ENCODE measurements around the gene CST9L. TPM values are rescaled to one million over a fixed set of nuclear protein-coding genes. Genes with fewer than 3 reads are reported as not detected.

The CST9L gene
- total and polyA plus RNA-seq, 4 donors: not detected

- TF ChIP-seq CTCF (IDR thresholded peaks at IDR 0.05; ENCODE audit: low read depth, low read length, missing input control): no peak
- no peak for TF ChIP-seq RXRA (IDR thresholded peaks at IDR 0.05)
- TF ChIP-seq YY1 (IDR thresholded peaks at IDR 0.05): no peak
- no peak for TF ChIP-seq GABPA (IDR thresholded peaks at IDR 0.05 in 1 of 2, conservative IDR thresholded peaks at IDR 0.05 in 1 of 2)
- no peak for TF ChIP-seq TAF1 (conservative IDR thresholded peaks at IDR 0.05)
- no peak for TF ChIP-seq HNF4G (IDR thresholded peaks at IDR 0.05)
Observed at GRCh38 chr20:23602699-23603098, 34.4 kb upstream of the CST9L start (continued).

GRCh38 chr20:23602241-23602640, 34.0 kb upstream of the CST9L start:
- H3K9ac ChIP-seq (ENCODE audit: low read depth in 1 of 2, low read length in 2 of 2): no peak overlapping the region
- 61% methylated on average over 2 of the region's 2 CpGs for WGBS
- H3K4me3 ChIP-seq (ENCODE audit: low read depth in 1 of 3, low read length in 3 of 3): no peak overlapping the region
- no peak overlapping the region for H3K27ac ChIP-seq (ENCODE audit: low read depth in 1 of 2, low read length in 2 of 2)
- DNase-seq (ENCODE audit: low spot score): no peak
- H3K9me3 ChIP-seq (ENCODE audit: control insufficient read depth in 4 of 4, low read length in 3 of 4): no peaks in the 10 kb centered on the region
- no peaks in the 10 kb centered on the region for H3K4me1 ChIP-seq (ENCODE audit: control insufficient read depth in 4 of 4, insufficient read depth in 4 of 4, low read length in 3 of 4)
- no peak for TF ChIP-seq FOXA1 (IDR thresholded peaks at IDR 0.05)
- no peak for TF ChIP-seq JUND (IDR thresholded peaks at IDR 0.05)
- no peak for TF ChIP-seq NR2F2 (IDR thresholded peaks at IDR 0.05)
- TF ChIP-seq SP1 (IDR thresholded peaks at IDR 0.05): no peak
- TF ChIP-seq RXRA (IDR thresholded peaks at IDR 0.05): no peak
- no peak for TF ChIP-seq YY1 (IDR thresholded peaks at IDR 0.05)
- no peak for TF ChIP-seq TAF1 (conservative IDR thresholded peaks at IDR 0.05)
- no peak for TF ChIP-seq MAX (IDR thresholded peaks at IDR 0.05)
- TF ChIP-seq CTCF (IDR thresholded peaks at IDR 0.05; ENCODE audit: low read depth, low read length, missing input control): no peak
- H3K27me3 ChIP-seq (ENCODE audit: control insufficient read depth in 4 of 4, insufficient read depth in 4 of 4, low read length in 3 of 4): peaks cover 0 to 3% (median 0%) of the 10 kb centered on the region in 4 donors
- H3K36me3 ChIP-seq (ENCODE audit: control insufficient read depth in 4 of 4, insufficient read depth in 3 of 4, low read depth in 1 of 4, low read length in 3 of 4): no peaks in the 10 kb centered on the region

GRCh38 chr20:23601715-23602114, 33.4 kb upstream of the CST9L start:
- Histone ChIP-seq H3K36me3 (ENCODE audit: control insufficient read depth in 4 of 4, insufficient read depth in 3 of 4, low read depth in 1 of 4, low read length in 3 of 4) (no peaks in the 10 kb centered on the region), H3K9ac (ENCODE audit: low read depth in 1 of 2, low read length in 2 of 2) (no peak overlapping the region), H3K4me3 (ENCODE audit: low read depth in 1 of 3, low read length in 3 of 3) (no peak overlapping the region), H3K27ac (ENCODE audit: low read depth in 1 of 2, low read length in 2 of 2) (no peak overlapping the region), H3K27me3 (ENCODE audit: control insufficient read depth in 4 of 4, insufficient read depth in 4 of 4, low read length in 3 of 4) (peaks cover 0 to 3% (median 0%) of the 10 kb centered on the region in 4 donors), H3K9me3 (ENCODE audit: control insufficient read depth in 4 of 4, low read length in 3 of 4) (no peaks in the 10 kb centered on the region), H3K4me1 (ENCODE audit: control insufficient read depth in 4 of 4, insufficient read depth in 4 of 4, low read length in 3 of 4) (no peaks in the 10 kb centered on the region)
- DNase-seq (ENCODE audit: low spot score): no peak
- 69% methylated on average over 4 of the region's 4 CpGs for WGBS
- TF ChIP-seq MAX (IDR thresholded peaks at IDR 0.05) (no peak), ATF3 (IDR thresholded peaks at IDR 0.05) (no peak), FOXA1 (IDR thresholded peaks at IDR 0.05) (no peak), GABPA (IDR thresholded peaks at IDR 0.05 in 1 of 2, conservative IDR thresholded peaks at IDR 0.05 in 1 of 2) (no peak), NR2F2 (IDR thresholded peaks at IDR 0.05) (no peak), FOXA2 (IDR thresholded peaks at IDR 0.05) (no peak), CTCF (IDR thresholded peaks at IDR 0.05; ENCODE audit: low read depth, low read length, missing input control) (no peak), YY1 (IDR thresholded peaks at IDR 0.05) (no peak), JUND (IDR thresholded peaks at IDR 0.05) (no peak), RXRA (IDR thresholded peaks at IDR 0.05) (no peak), RAD21 (IDR thresholded peaks at IDR 0.05) (no peak), HNF4A (conservative IDR thresholded peaks at IDR 0.05) (no peak), TAF1 (conservative IDR thresholded peaks at IDR 0.05) (no peak), SP1 (IDR thresholded peaks at IDR 0.05) (no peak), ZBTB33 (IDR thresholded peaks at IDR 0.05) (no peak), HNF4G (IDR thresholded peaks at IDR 0.05) (no peak)

Data from liver (tissue), 9 donors.